ENCODE results near the gene PLXNA4.

- no peak for TF ChIP-seq CTCF (IDR thresholded peaks at IDR 0.05)
- TF ChIP-seq POLR2A (IDR thresholded peaks at IDR 0.05) = no peak
- no peak for TF ChIP-seq POLR2AphosphoS5 (IDR thresholded peaks at IDR 0.05)
- no peak for TF ChIP-seq EP300 (IDR thresholded peaks at IDR 0.05)
These were observed 225.5 kb downstream of the PLXNA4 start for GRCh38 chr7:132350741-132351140.

All from gastroesophageal sphincter (tissue), 3 donors.